Neural crest cell (in vitro differentiated cells): ENCODE results near the gene GABRD. TPM values are rescaled to one million over a fixed set of nuclear protein-coding genes. Genes with fewer than 3 reads are reported as not detected.
A peak's percentile ranks its signal among the peaks of the same experiment; 100 is the strongest.

Source experiments
- DNase-seq: peaks from one replicate; pipeline ENCODE4 v3.0.0; 2021; ENCODE audit warnings: low read depth, mixed read lengths, low spot score
- H3K27ac Mint-ChIP-seq: one replicate; pipeline ENCODE4 v1.8.0; 2021; ENCODE audit warnings: mild to moderate bottlenecking, mixed read lengths; ENCODE audit not compliant: unreplicated experiment
- H3K27me3 Mint-ChIP-seq: 2 replicates; pipeline ENCODE4 v1.8.0; 2021; ENCODE audit warnings: low read depth, mild to moderate bottlenecking, mixed read lengths
- H3K36me3 Mint-ChIP-seq: 2 replicates; pipeline ENCODE4 v1.8.0; 2021; ENCODE audit warnings: low read depth, mild to moderate bottlenecking, mixed read lengths
- H3K4me1 Mint-ChIP-seq: 2 replicates; pipeline ENCODE4 v1.8.0; 2021; ENCODE audit warnings: mixed read lengths
- H3K4me3 Mint-ChIP-seq: one replicate; pipeline ENCODE4 v1.8.0; 2021; ENCODE audit warnings: mild to moderate bottlenecking, mixed read lengths
- H3K9me3 Mint-ChIP-seq: 2 replicates; pipeline ENCODE4 v1.8.0; 2021; ENCODE audit warnings: mixed read lengths
- CTCF ChIP-seq: fragments of 200-600 bp; sonication (generic); conservative IDR thresholded peaks from 2 replicates; pipeline ENCODE4 v1.5.0; 2021; ENCODE audit warnings: antibody characterized with exemption, mild to moderate bottlenecking
- total RNA-seq: library from RNA; stranded (reverse); gene quantifications from 2 replicates; pipeline ENCODE4 v1.2.1, GENCODE V29; 2021

The GABRD gene
- total RNA-seq, 1 donor from 2014 or later: 0.54 TPM

- H3K4me3 Mint-ChIP-seq: no peak overlapping the region
- peak; percentile 82 for DNase-seq
- H3K36me3 Mint-ChIP-seq: no peaks in the 10 kb centered on the region
- H3K9me3 Mint-ChIP-seq: no peaks in the 10 kb centered on the region
- H3K27me3 Mint-ChIP-seq: peaks cover 49% of the 10 kb centered on the region
- peak; percentile 86 for TF ChIP-seq CTCF
- no peak overlapping the region for H3K27ac Mint-ChIP-seq
- peaks cover 13% of the 10 kb centered on the region for H3K4me1 Mint-ChIP-seq
Measured at GRCh38 chr1:2044510-2045319, 25.6 kb downstream of the GABRD start.

GRCh38 chr1:2045468-2046173 lies 26.5 kb downstream of the GABRD start:
- H3K27ac Mint-ChIP-seq: peak overlapping the region; percentile 54
- H3K9me3 Mint-ChIP-seq: no peaks in the 10 kb centered on the region
- H3K36me3 Mint-ChIP-seq: no peaks in the 10 kb centered on the region
- peak overlapping the region; percentile 27 for H3K4me3 Mint-ChIP-seq
- H3K4me1 Mint-ChIP-seq: peaks cover 13% of the 10 kb centered on the region
- DNase-seq: no peak
- no peak for TF ChIP-seq CTCF
- H3K27me3 Mint-ChIP-seq: peaks cover 53% of the 10 kb centered on the region

DNA sequence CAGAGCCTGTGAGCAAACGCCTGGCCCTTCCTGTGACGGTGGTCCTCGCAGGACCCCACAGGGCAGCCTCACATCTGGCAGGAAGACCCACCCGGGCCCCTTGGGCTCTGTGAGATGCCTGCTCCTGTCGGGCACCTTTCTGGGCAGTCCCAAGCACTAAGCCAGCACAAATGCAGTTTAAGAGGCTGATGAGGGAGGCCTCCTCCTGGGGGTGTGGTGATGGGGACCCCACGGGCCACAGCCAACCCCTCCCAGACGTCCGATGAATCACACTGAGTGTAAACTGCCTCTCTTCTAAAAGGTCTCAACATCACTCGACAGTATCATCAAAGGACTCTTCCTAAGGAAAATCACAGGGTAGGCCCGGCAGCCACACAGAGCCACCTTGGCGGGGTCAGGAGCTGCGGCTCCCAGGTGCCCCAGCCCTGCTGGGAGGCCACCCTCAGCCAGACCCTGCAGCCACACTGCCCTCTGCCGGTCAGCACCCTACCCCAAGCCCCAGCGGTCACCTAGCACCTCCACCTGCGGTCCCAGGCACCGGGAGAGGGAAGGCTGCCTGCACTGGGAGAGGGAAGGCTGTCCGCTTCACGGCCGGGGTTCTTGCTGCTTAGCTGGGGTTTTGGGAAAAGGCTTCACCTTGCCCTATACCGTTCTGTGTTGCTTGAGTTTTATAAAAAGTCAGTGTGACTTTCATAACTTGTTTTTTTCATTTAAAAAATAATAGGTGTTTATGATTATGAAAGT lies 27.2 kb downstream of the GABRD start:
- H3K4me1 Mint-ChIP-seq: peaks cover 13% of the 10 kb centered on the region
- peak; percentile 76 for TF ChIP-seq CTCF
- H3K9me3 Mint-ChIP-seq: no peaks in the 10 kb centered on the region
- H3K27me3 Mint-ChIP-seq: peaks cover 60% of the 10 kb centered on the region
- no peak overlapping the region for H3K27ac Mint-ChIP-seq
- DNase-seq: peak; percentile 53
- H3K36me3 Mint-ChIP-seq: no peaks in the 10 kb centered on the region
- no peak overlapping the region for H3K4me3 Mint-ChIP-seq

GRCh38 chr1:2046953-2047748 lies 28.0 kb downstream of the GABRD start:
- Mint-ChIP-seq H3K9me3 (no peaks in the 10 kb centered on the region), H3K27ac (no peak overlapping the region), H3K27me3 (peaks cover 68% of the 10 kb centered on the region), H3K4me1 (peaks cover 13% of the 10 kb centered on the region), H3K4me3 (peak overlapping the region; percentile 49), H3K36me3 (no peaks in the 10 kb centered on the region)
- DNase-seq: no peak
- no peak for TF ChIP-seq CTCF
